A549 (cell line): Measurements from ENCODE around the gene MAPK12. TPM values are rescaled to one million over a fixed set of nuclear protein-coding genes. Genes with fewer than 3 reads are reported as not detected.

Experiments used
- ATAC-seq, 2 experiments: fragments of 200-7000 bp in 1 of 2; fragments of >200 bp in 1 of 2; cut with Nextera tagmentation in 1 of 2; cut with Tn5 transposase in 1 of 2; 3 replicates each; pipeline versions ENCODE4 v1.8.0 to v1.9.1; 2018 to 2020; ENCODE audit warnings: mild to moderate bottlenecking in 1 of 2, moderate library complexity in 1 of 2
- CTCF ChIA-PET: fragments of 300-600 bp; sonication (Branson Sonifier 250); formaldehyde crosslinking; extraction: SDS; loops from one replicate; lab custom pipeline; 2021; ENCODE audit warnings: antibody characterized with exemption, inconsistent platforms; lab: Yijun Ruan, JAX
- POLR2A ChIA-PET: fragments of 350-600 bp; formaldehyde crosslinking; extraction: SDS; loops from one replicate; lab custom pipeline; 2021; ENCODE audit warnings: antibody characterized with exemption, inconsistent platforms; lab: Yijun Ruan, JAX
- DNase-seq, 2 experiments: peaks; one replicate each; pipeline versions ENCODE4 v3.0.0 to v3.0.0-alpha.2; 2011 to 2016; ENCODE audit warnings: low read depth in 1 of 2, low spot score in 1 of 2
- FAIRE-seq: peaks from 2 replicates; lab custom pipeline; 2011; peaks lifted over from hg19 to GRCh38; lab: Jason Lieb, UNC
- H3K27ac ChIP-seq, 2 experiments: fragments of >200 bp; sonication (Bioruptor Twin); formaldehyde crosslinking; 3 replicates each; pipeline ENCODE4 v1.5.1; 2016 to 2017
- H3K4me1 ChIP-seq: fragments of >200 bp; sonication (Bioruptor Twin); formaldehyde crosslinking; 3 replicates; pipeline ENCODE4 v1.6.1; 2016
- H3K4me2 ChIP-seq: fragments of >200 bp; sonication (Bioruptor Twin); formaldehyde crosslinking; 3 replicates; pipeline ENCODE4 v1.6.1; 2016
- H3K4me3 ChIP-seq: fragments of >200 bp; sonication (Bioruptor Twin); formaldehyde crosslinking; 3 replicates; pipeline ENCODE4 v1.5.1; 2016
- H3K9me3 ChIP-seq: fragments of >200 bp; sonication (Bioruptor Twin); formaldehyde crosslinking; 3 replicates; pipeline ENCODE4 v1.6.1; 2016
- CHD4 ChIP-seq: fragments of 200-600 bp; sonication (generic); IDR thresholded peaks from 2 replicates; pipeline ENCODE4 v1.6.1; 2016; ENCODE audit warnings: antibody characterized with exemption, mild to moderate bottlenecking, borderline replicate concordance
- EP300 ChIP-seq, 2 experiments: fragments of >200 bp; sonication (Bioruptor Twin); formaldehyde crosslinking; IDR thresholded peaks; 2 replicates in 1 of 2; 3 replicates in 1 of 2; pipeline ENCODE4 v1.6.1; 2016 to 2017
- FOSL2 ChIP-seq, 2 experiments: fragments of 450-650 bp in 1 of 2; fragments of >200 bp in 1 of 2; sonication (Bioruptor Twin) in 1 of 2; formaldehyde crosslinking; IDR thresholded peaks; 2 replicates each; pipeline versions ENCODE4 v1.5.0 to v1.6.1; 2016 to 2020; ENCODE audit warnings: mild to moderate bottlenecking in 1 of 2, moderate library complexity in 1 of 2
- HMGXB4 ChIP-seq: fragments of 250-450 bp; sonication (Bioruptor Pico); IDR thresholded peaks from 2 replicates; pipeline ENCODE4 v1.5.0; 2021; ENCODE audit warnings: mild to moderate bottlenecking, moderate library complexity, borderline replicate concordance
- HOXB13 ChIP-seq: fragments of 250-450 bp; sonication (Bioruptor Pico); IDR thresholded peaks from 2 replicates; pipeline ENCODE4 v1.5.0; 2020; ENCODE audit warnings: low read depth, mild to moderate bottlenecking, moderate library complexity
- JUN ChIP-seq, 2 experiments: fragments of >200 bp; sonication (Bioruptor Twin); formaldehyde crosslinking; IDR thresholded peaks; 2 replicates in 1 of 2; 3 replicates in 1 of 2; pipeline ENCODE4 v1.6.1; 2016 to 2017
- MAZ ChIP-seq: fragments of 150-350 bp; IDR thresholded peaks from 2 replicates; pipeline ENCODE4 v1.6.1; 2014; ENCODE audit warnings: antibody characterized with exemption, low read depth, low read length, borderline replicate concordance
- NFE2L2 ChIP-seq: fragments of 150-350 bp; conservative IDR thresholded peaks from 2 replicates; pipeline ENCODE4 v1.6.1; 2014; ENCODE audit warnings: low read length
- NPAS2 ChIP-seq: fragments of 250-450 bp; sonication (Bioruptor Pico); IDR thresholded peaks from 2 replicates; pipeline ENCODE4 v1.8.0; 2022; ENCODE audit warnings: mild to moderate bottlenecking, moderate library complexity, borderline replicate concordance
- POLR2A ChIP-seq: IDR thresholded peaks from 2 replicates; pipeline ENCODE4 v1.6.1; 2012; ENCODE audit warnings: mild to moderate bottlenecking, low read length
- RAD21 ChIP-seq, 2 experiments: fragments of >200 bp in 1 of 2; sonication (Bioruptor Twin) in 1 of 2; formaldehyde crosslinking in 1 of 2; IDR thresholded peaks in 1 of 2; conservative IDR thresholded peaks in 1 of 2; 2 replicates in 1 of 2; 3 replicates in 1 of 2; pipeline ENCODE4 v1.6.1; 2012 to 2018; ENCODE audit warnings: inconsistent platforms in 1 of 2
- TP53 ChIP-seq: fragments of 250-450 bp; sonication (Bioruptor Pico); IDR thresholded peaks from 2 replicates; pipeline ENCODE4 v1.5.0; 2021; ENCODE audit warnings: mild to moderate bottlenecking, moderate library complexity
- ZC3H11A ChIP-seq: fragments of 450-650 bp; IDR thresholded peaks from 2 replicates; pipeline ENCODE4 v1.6.1; 2014; ENCODE audit warnings: antibody characterized with exemption, mild to moderate bottlenecking
- WGBS: methylation state at CpG from one replicate; pipeline ENCODE4 v1.1.6; 2017; ENCODE audit errors: missing lambda C conversion rate; 5-methylcytosine and 5-hydroxymethylcytosine counted together
- polyA plus RNA-seq, 4 experiments: library from polyadenylated mRNA; depleted of rRNA in 3 of 4; stranded (reverse); fragments of >200 nt; fragmentation: RNase III in 1 of 4; extraction: RNeasy Plus Mini Kit Qiagen cat#74134 plus additional on column Dnase treatment in 1 of 4; gene quantifications; 2 replicates in 3 of 4; 3 replicates in 1 of 4; pipeline ENCODE4 v1.2.3, GENCODE V29; 2011 to 2017
- TF ChIP-seq, protein P1 (sequence below): IDR thresholded peaks from 2 replicates; pipeline ENCODE4 v1.6.1; 2012

Gene MAPK12
- polyA plus RNA-seq, 2 of the 4 experiments (the other 2 are of a cell fraction) = 12.5 to 25.8 TPM

DNA sequence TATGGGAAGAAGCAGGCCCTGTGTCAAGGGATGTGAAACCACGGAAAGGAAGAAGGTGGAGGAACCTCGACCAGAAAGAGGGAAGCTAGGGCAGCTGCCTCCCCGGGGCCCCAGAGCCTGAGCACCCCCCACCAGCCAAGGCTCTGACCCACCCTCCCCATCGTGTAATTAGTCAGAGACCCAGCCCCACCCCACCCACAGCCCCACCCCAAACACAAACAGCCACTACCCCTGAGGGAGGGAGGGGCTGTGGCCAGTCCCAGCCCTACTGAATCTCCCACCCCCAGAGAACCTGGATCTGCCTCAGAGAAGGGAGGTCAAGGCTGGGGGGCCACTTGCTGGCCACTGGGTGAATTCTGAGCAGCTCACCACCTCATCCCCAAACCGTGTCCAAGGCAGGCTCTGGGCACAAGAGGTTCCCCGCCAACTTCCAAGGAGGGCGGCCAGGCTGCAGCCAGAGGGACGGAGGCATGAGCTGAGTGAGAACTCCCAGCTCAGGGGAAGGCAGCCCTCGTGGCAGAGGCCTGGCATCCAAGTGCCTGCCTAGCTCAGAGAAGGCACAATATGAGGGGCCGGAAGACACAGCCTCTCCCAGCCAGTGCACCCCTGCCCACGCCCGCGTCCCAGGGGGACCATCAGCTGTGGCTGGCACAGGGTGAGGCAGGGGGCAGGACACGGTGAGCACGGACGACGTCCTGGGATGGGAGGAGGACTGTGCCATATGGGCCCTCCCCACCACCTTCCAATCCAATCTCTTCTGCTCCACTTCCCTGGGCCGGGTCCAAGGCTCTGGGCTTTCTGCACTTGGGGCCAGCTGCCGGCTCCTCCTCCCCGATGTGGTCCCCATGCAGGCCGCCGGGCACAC lies 43.3 kb upstream of the MAPK12 start:
- peak overlapping the region; percentile 98 to 100 for H3K27ac ChIP-seq
- peak overlapping the region; percentile 96 for H3K4me2 ChIP-seq
- FAIRE-seq = no peak
- TF ChIP-seq ZC3H11A = no peak
- no peak for TF ChIP-seq HMGXB4 (CRISPR knock-in tag)
- 0 out of 2 replicates have a peak, but pooled peaks have one; percentile 31 for TF ChIP-seq HOXB13 (CRISPR knock-in tag)
- no peak for TF ChIP-seq FOSL2 (IDR thresholded peaks at IDR 0.05)
- no peak for TF ChIP-seq FOSL2 (CRISPR knock-in tag; IDR thresholded peaks at IDR 0.05)
- TF ChIP-seq, protein P1, sequence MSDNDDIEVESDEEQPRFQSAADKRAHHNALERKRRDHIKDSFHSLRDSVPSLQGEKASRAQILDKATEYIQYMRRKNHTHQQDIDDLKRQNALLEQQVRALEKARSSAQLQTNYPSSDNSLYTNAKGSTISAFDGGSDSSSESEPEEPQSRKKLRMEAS = peak; percentile 57
- peak in 1 of 2 experiments; percentile 45 for DNase-seq
- H3K4me3 ChIP-seq = peak overlapping the region; percentile 100
- WGBS = 4% methylated on average over 7 of the region's 22 CpGs
- CTCF ChIA-PET = interaction anchor here (1.1 to 5.7 kb wide), 7 partner anchors 10 to 62 kb away, joined by 3 to 57 read pairs (median 7); partner anchors contain the start of gene DENND6B
- ATAC-seq = peak in 1 of 2 experiments; percentile 10; a peak in 3 of 6 replicates
- peaks cover 71% of the 10 kb centered on the region for H3K4me1 ChIP-seq
- POLR2A ChIA-PET = interaction anchor here (2.1 to 2.3 kb wide), 2 partner anchors 11 to 22 kb away, joined by 7 to 11 read pairs; no protein-coding TSS in a partner anchor
- H3K9me3 ChIP-seq = no peaks in the 10 kb centered on the region

GRCh38 chr22:50303848-50304527 lies 42.5 kb upstream of the MAPK12 start:
- ATAC-seq (peak; percentile 5 to 49; a peak in 3 of 6 replicates), DNase-seq (peak in 1 of 2 experiments; percentile 58)
- 20% methylated on average over 1 of the region's 11 CpGs for WGBS

DNA sequence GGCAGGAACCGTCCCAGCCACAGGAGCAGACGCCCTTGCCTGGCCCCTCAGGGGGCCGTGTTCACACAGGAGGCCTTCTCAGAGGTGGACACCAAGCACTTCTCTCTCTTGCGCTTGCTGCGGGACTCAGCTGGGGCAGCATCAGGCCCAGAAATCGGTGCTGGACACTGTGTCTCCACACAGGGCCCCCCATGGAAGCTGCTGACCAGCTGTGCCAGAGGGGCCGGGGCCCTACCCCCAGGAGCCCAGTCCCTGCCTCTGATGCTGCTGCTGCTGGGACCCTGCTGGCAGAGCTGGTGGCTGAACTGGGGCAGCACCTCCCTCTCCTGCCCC lies 42.0 kb upstream of the MAPK12 start:
- Histone ChIP-seq H3K4me1 (peaks cover 70% of the 10 kb centered on the region), H3K4me2 (peak overlapping the region; percentile 96), H3K4me3 (peak overlapping the region; percentile 100; the same call in 1 of the 3 replicates), H3K9me3 (no peaks in the 10 kb centered on the region), H3K27ac (peak overlapping the region; percentile 98 to 100)
- CTCF ChIA-PET = interaction anchor here (0.7 to 5.7 kb wide), 5 partner anchors 17 to 51 kb away, joined by 3 to 57 read pairs (median 3); partner anchors contain the start of gene DENND6B
- DNase-seq (no peak), FAIRE-seq (no peak), ATAC-seq (no peak)
- TF ChIP-seq, protein P1 = no peak
- TF ChIP-seq TP53 (CRISPR knock-in tag) (no peak), EP300 (IDR thresholded peaks at IDR 0.05) (no peak), RAD21 (conservative IDR thresholded peaks at IDR 0.05 in 1 of 2, IDR thresholded peaks at IDR 0.05 in 1 of 2) (no peak), CHD4 (no peak), POLR2A (no peak), NFE2L2 (no peak), ZC3H11A (no peak), MAZ (no peak), JUN (IDR thresholded peaks at IDR 0.05) (no peak)
- 80% methylated on average over 1 of the region's 7 CpGs for WGBS
- POLR2A ChIA-PET = no interaction called here

More at GRCh38 chr22:50303848-50304527, 42.5 kb upstream of the MAPK12 start:
- CTCF ChIA-PET = interaction anchor here (0.7 to 5.7 kb wide), 8 partner anchors 10 to 61 kb away, joined by 3 to 57 read pairs (median 5); partner anchors contain the start of gene DENND6B
- H3K4me1 ChIP-seq = peaks cover 75% of the 10 kb centered on the region
- TF ChIP-seq FOSL2 (IDR thresholded peaks at IDR 0.05) = no peak
- TF ChIP-seq FOSL2 (CRISPR knock-in tag; IDR thresholded peaks at IDR 0.05) = 0 out of 2 replicates have a peak, but pooled peaks have one; percentile 6
- TF ChIP-seq NPAS2 (CRISPR knock-in tag) = no peak
- TF ChIP-seq, all 56 proteins: peak for 1
- H3K4me2 ChIP-seq = peak overlapping the region; percentile 96
- peak overlapping the region; percentile 100 for H3K4me3 ChIP-seq
- POLR2A ChIA-PET = interaction anchor here (2.3 kb wide), 1 partner anchor 10 kb away, joined by 11 read pairs; no protein-coding TSS in a partner anchor
- no peak for FAIRE-seq
- H3K9me3 ChIP-seq = no peaks in the 10 kb centered on the region
- peak overlapping the region; percentile 98 to 100 for H3K27ac ChIP-seq
